Erythroblast (primary cell): Measurements from ENCODE around the gene NPLOC4.

Source experiments
- GATA1 ChIP-seq: IDR thresholded peaks from 2 replicates; pipeline ENCODE4 v1.6.1; 2011; ENCODE audit warnings: low read depth, mild to moderate bottlenecking, control low read depth, low read length, moderate library complexity
- POLR2A ChIP-seq: IDR thresholded peaks from 2 replicates; pipeline ENCODE4 v1.6.1; 2011; ENCODE audit warnings: mild to moderate bottlenecking, low read length

- TF ChIP-seq POLR2A (no peak), GATA1 (no peak)
These were observed 7.6 kb upstream of the NPLOC4 start for GRCh38 chr17:81644496-81644895.
